GM20000 (cell line): ENCODE measurements around the gene APOC1.

Experiments
- DNase-seq: peaks from one replicate; pipeline ENCODE4 v3.0.0; 2012; ENCODE audit warnings: low spot score
- CTCF ChIP-seq: IDR thresholded peaks from 2 replicates; pipeline ENCODE4 v1.5.1; 2012; ENCODE audit warnings: mild to moderate bottlenecking, control low read depth; ENCODE audit errors: extremely low read depth, missing control alignments

Gene APOC1

GRCh38 chr19:44948763-44949374, 34.5 kb downstream of the APOC1 start:
- no peak for DNase-seq
- TF ChIP-seq CTCF, result no peak

GRCh38 chr19:44949550-44949949, 35.1 kb downstream of the APOC1 start:
- DNase-seq, result no peak
- TF ChIP-seq CTCF, result no peak

- DNase-seq, result peak; percentile 74
- TF ChIP-seq CTCF, result peak; percentile 68
Observed at GRCh38 chr19:44951179-44952159, 37.1 kb downstream of the APOC1 start.

- DNase-seq, result no peak
Observed at GRCh38 chr19:44954278-44954648, 39.9 kb downstream of the APOC1 start.

GRCh38 chr19:44954649-44955504, 40.5 kb downstream of the APOC1 start, which contains the start of gene CLPTM1:
CLPTM1 (plus strand) TSS chr19:44955380; CDS start chr19:44955396, 16 bp downstream.
- no peak for TF ChIP-seq CTCF
- peak; percentile 98 for DNase-seq

More at GRCh38 chr19:44954278-44954648, 39.9 kb downstream of the APOC1 start:
- no peak for TF ChIP-seq CTCF

GRCh38 chr19:44955505-44956439, 41.4 kb downstream of the APOC1 start:
- DNase-seq, result no peak
- no peak for TF ChIP-seq CTCF
